ENCODE measurements around the gene ZMIZ1. TPM values are rescaled to one million over a fixed set of nuclear protein-coding genes. Genes with fewer than 3 reads are reported as not detected.

The ZMIZ1 gene
- total RNA-seq, 1 donor from 2014 or later: 93.9 TPM

- Mint-ChIP-seq H3K9me3 (no peaks in the 10 kb centered on the region), H3K27ac (no peak overlapping the region), H3K27me3 (peaks cover 6% of the 10 kb centered on the region), H3K36me3 (ENCODE audit: low read depth) (no peaks in the 10 kb centered on the region), H3K4me1 (peaks cover 57% of the 10 kb centered on the region), H3K4me3 (no peak overlapping the region)
- no peak for TF ChIP-seq CTCF (IDR thresholded peaks at IDR 0.05)
- CTCF ChIA-PET: no interaction called here
- intact Hi-C loops (cut with micrococcal nuclease): loop anchor here (5.0 kb wide), 1 partner anchor 46 kb away; no protein-coding TSS in a partner anchor
- no peak for ATAC-seq (ENCODE audit: low read depth)
- DNase-seq: no peak
- POLR2A ChIA-PET: no interaction called here
Measured at GRCh38 chr10:79148452-79149344, 79.9 kb downstream of the ZMIZ1 start.

GRCh38 chr10:79149345-79149661 is 80.5 kb downstream of the ZMIZ1 start:
- no peaks in the 10 kb centered on the region for H3K36me3 Mint-ChIP-seq (ENCODE audit: low read depth)
- ChIA-PET POLR2A (no interaction called here), CTCF (no interaction called here)
- H3K27ac Mint-ChIP-seq: no peak overlapping the region
- intact Hi-C loops (cut with micrococcal nuclease): loop anchor here (5.0 kb wide), 1 partner anchor 47 kb away; no protein-coding TSS in a partner anchor
- ATAC-seq (ENCODE audit: low read depth) (no peak), DNase-seq (no peak)
- no peak overlapping the region for H3K4me3 Mint-ChIP-seq
- peaks cover 6% of the 10 kb centered on the region for H3K27me3 Mint-ChIP-seq
- no peaks in the 10 kb centered on the region for H3K9me3 Mint-ChIP-seq
- no peak for TF ChIP-seq CTCF (IDR thresholded peaks at IDR 0.05)
- peaks cover 57% of the 10 kb centered on the region for H3K4me1 Mint-ChIP-seq

GRCh38 chr10:79149662-79150443 is 81.1 kb downstream of the ZMIZ1 start:
- POLR2A ChIA-PET: no interaction called here
- ATAC-seq (ENCODE audit: low read depth): peak; percentile 78
- TF ChIP-seq CTCF (IDR thresholded peaks at IDR 0.05): no peak

GRCh38 chr10:79150444-79150754 is 81.6 kb downstream of the ZMIZ1 start:
- DNase-seq (no peak), ATAC-seq (ENCODE audit: low read depth) (no peak)
- POLR2A ChIA-PET: no interaction called here
- Mint-ChIP-seq H3K27me3 (peaks cover under 1% of the 10 kb centered on the region), H3K36me3 (ENCODE audit: low read depth) (no peaks in the 10 kb centered on the region), H3K27ac (no peak overlapping the region), H3K9me3 (no peaks in the 10 kb centered on the region), H3K4me3 (no peak overlapping the region), H3K4me1 (peaks cover 48% of the 10 kb centered on the region)
- intact Hi-C loops (cut with micrococcal nuclease): no loop called here
- CTCF ChIA-PET: no interaction called here
- TF ChIP-seq CTCF (IDR thresholded peaks at IDR 0.05): no peak

More at GRCh38 chr10:79149662-79150443, 81.1 kb downstream of the ZMIZ1 start:
- Mint-ChIP-seq H3K4me3 (no peak overlapping the region), H3K27me3 (peaks cover 5% of the 10 kb centered on the region), H3K9me3 (no peaks in the 10 kb centered on the region), H3K27ac (no peak overlapping the region), H3K4me1 (peaks cover 54% of the 10 kb centered on the region), H3K36me3 (ENCODE audit: low read depth) (no peaks in the 10 kb centered on the region)
- intact Hi-C loops (cut with micrococcal nuclease): loop anchor here (5.0 kb wide), 1 partner anchor 48 kb away; no protein-coding TSS in a partner anchor
- no peak for DNase-seq
- CTCF ChIA-PET: no interaction called here

GRCh38 chr10:79152423-79152817 is 83.7 kb downstream of the ZMIZ1 start:
- no peak overlapping the region for H3K4me3 Mint-ChIP-seq
- CTCF ChIA-PET: no interaction called here
- H3K36me3 Mint-ChIP-seq (ENCODE audit: low read depth): no peaks in the 10 kb centered on the region
- no peaks in the 10 kb centered on the region for H3K9me3 Mint-ChIP-seq
- DNase-seq (no peak), ATAC-seq (ENCODE audit: low read depth) (no peak)
- POLR2A ChIA-PET: no interaction called here
- H3K4me1 Mint-ChIP-seq: peaks cover 32% of the 10 kb centered on the region
- no peaks in the 10 kb centered on the region for H3K27me3 Mint-ChIP-seq
- H3K27ac Mint-ChIP-seq: no peak overlapping the region
- intact Hi-C loops (cut with micrococcal nuclease): no loop called here
- no peak for TF ChIP-seq CTCF (IDR thresholded peaks at IDR 0.05)
